NCI-H2171 (cell line): ENCODE measurements around the gene INSM2.

Experiments used
- DNase-seq: peaks from one replicate; lab custom pipeline; 2025; lab: John Stamatoyannopoulos, UW

Gene INSM2

DNA sequence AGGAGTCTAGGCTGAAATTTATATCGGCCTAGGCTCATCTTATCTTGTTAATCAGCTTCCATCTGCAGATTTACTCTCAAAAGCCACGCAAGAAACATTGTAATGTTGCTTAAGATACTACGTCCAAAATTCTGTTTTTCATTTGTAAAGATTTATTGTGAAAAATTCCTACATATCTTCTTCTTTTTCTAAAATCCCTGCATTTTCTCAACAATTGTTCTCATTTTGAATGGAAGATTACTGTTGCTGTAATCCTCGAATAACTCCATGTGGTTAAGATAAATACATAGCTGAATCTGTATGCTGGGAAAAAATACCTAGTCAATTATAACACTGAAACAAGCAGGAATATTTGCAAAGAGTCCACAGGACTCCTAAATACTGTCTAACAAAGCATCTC lies 15.6 kb downstream of the INSM2 start:
- DNase-seq, result no peak

DNA sequence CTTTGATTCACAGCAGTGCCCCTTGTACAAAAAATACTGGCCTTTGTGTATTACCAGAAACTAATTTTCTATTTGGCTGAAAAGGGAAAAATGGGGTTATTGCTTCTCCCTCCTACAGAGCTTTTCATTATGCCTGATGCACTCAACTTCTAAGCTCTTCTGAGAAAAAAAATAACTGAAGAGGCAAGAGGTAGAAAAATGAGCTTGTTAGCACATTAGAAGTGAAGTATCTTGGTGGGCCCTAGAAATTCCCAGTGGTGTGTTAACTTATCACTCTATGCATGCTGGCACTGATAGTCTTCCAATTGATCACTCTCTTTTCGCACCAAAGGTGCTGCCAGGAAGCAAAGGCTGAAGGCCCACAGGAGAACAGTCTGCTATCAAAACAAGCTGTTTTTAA lies 17.1 kb downstream of the INSM2 start:
- no peak for DNase-seq

DNA sequence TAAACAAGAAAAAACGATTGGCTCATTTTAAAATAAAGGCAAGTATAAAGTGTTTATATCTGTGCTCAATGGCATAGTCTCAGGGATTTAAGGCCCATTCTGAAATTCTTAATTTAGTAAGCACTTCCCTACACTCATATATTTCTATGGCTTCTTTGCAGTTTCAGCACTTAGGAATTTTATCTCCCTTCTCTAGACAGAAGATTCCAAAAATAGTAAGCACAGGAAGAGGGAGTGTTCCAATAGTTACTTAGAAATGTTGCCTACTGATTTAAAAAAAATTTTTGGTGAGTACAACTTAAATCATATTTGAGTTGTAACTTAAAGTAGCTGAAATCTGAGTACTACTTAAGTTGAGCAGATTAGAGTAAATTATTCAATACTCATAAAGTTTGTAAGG lies 19.8 kb downstream of the INSM2 start:
- DNase-seq, result no peak

DNA sequence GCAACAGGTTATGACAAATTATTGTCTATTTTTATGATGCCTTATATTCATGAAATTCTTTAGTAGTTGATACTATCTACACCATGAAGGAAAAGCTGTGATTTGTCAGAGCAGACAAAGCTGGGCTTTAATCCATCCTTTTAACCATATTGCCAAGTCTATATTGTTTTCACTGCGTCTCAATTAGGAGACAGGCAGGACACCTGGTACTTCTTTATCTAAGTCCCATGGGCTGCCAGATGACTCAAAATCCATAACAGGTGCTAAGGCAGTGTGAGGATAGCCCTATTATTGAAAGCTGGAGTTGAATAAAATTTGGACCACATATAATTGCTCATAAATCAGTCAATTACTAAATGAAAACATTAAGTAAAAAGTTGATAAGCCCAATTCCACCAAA lies 22.6 kb downstream of the INSM2 start:
- peak; percentile 82 for DNase-seq

DNA sequence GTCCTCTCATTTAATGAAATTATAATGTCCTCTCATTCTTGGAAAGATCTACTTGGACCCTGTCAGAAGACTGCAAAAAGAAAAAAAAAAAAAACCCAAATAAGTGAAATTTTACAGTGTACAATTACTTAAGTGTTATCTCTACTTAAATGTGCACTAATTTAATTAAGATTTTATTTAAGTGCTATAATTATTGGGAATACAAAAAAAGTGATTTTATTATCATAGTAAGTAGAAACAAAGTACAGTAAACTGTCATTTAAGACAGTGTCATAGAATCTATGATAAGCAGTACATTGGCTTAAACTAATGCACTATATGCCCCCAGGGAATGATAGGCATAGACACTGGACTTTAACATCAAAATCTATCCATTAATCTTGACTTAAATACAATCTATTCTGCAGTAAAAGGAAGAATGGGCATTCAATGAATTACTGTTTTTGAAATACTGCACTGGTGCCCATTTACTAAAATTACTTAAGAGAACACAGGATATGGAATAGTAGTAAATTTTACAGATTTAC lies 23.3 kb downstream of the INSM2 start:
- no peak for DNase-seq

DNA sequence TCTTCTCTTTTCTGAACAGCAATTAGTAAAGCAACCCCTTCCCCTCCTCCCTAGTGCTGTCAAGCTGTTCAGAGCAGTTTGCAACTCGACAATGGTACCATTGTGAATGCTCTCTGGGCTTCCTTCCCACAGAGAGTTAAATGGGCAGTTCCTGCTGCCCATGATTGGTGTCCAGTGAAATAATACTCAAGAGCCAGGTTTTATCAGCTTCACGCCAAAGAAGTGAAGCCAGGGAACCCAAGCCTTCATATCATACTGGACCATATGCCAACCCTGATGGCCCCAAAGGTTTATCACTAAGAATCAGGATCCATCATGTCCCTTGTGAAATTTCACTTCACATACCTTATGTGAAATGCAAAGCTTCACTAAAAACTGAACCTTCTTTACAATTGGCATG lies 24.7 kb downstream of the INSM2 start:
- peak; percentile 31 for DNase-seq

DNA sequence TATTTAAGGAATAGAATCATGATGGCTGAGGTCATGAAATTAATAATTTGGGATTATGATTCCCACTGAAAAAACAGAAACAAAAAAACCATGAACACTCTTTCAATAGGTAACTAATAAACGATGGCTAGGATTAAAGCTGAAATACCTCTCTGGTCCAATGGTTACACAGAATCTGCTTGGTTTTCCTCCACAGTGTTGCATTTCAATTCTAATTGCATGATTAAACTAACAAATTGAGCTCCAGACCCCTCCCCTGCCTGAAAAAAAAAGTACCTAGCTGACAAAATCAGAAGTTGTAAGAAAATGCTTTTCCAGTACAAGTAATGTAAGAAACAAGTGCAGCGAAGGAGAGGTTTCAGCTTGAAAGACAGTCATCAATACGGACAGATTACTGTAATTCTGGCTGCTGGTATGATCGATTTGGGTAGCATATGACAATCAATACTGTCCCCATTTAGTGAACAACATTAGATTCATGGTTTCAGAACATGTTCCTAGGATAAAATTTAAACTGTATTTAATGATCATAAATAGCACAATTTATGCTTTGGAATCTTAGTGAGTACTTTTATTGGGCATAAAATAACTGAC lies 32.0 kb downstream of the INSM2 start:
- no peak for DNase-seq

DNA sequence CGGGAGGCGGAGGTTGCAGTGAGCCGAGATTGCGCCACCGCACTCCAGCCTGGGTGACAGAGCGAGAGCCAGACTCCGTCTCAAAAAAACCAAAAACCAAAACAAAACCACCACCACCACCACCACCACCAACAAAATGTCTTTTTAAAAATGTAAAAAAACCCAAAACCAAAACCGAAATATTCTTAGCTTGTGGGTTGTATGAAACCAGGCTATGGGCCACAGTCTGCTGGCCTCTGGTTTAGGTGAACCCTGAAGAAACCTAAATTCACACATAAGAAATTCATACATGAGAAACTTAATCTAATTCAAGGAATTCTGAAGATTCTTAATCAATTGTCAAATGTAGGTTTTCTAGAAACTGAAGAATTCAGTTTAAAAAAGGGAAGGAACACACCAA lies 37.6 kb downstream of the INSM2 start:
- no peak for DNase-seq

DNA sequence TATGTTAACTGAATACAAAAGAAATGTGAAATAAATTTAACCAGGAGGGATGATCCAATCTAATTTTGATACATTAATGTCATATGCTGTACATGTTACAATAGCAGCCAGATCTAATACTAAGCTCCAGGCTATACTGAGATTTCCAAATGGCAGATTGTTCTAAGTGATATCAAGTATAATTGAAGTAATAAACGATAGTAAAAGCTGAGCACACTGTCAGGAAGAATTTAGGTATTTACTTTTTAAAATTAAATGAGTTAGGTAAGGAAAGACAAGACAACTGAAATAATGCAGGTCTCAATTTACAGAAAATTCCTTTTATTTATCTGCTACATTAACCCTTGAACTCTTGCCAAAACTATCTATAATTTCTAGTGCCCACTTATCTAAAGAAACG lies 39.9 kb downstream of the INSM2 start:
- no peak for DNase-seq

DNA sequence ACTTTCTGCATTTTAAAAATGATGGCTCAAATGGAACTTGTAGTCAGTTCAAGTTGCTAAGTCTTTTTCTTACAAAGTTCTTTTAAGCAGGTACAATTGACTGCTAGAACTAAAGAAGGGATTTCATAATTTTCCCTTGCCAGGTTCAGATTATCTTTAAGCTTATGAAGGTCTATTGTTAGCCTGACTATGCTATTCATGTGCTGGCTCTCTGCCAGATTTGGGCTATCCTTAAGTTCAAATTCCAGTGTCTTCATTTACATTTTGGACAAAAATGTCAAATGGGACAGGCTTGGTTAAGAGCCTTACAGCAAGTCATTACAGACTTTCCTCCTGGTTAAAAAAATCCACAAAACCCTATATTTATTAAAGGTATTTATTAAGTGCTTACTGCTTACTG lies 42.3 kb downstream of the INSM2 start:
- no peak for DNase-seq

DNA sequence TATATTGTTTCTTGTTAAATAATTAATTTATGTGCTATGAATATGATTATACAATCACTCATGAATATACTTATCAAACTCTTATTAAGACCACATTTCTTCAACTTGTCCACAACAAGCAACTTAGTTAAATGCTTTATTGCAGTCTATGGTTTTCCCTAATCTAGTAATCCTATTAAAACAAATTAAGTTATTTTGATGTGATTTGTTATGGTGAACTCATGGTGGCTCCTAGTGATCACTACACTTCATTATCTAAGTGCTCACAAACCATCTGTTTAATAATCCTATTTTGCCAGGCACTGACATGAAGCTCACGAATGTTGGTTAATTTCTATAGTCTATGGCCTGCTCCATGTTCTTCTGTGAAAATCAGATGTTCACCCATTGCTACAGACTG lies 42.9 kb downstream of the INSM2 start:
- DNase-seq, result no peak

DNA sequence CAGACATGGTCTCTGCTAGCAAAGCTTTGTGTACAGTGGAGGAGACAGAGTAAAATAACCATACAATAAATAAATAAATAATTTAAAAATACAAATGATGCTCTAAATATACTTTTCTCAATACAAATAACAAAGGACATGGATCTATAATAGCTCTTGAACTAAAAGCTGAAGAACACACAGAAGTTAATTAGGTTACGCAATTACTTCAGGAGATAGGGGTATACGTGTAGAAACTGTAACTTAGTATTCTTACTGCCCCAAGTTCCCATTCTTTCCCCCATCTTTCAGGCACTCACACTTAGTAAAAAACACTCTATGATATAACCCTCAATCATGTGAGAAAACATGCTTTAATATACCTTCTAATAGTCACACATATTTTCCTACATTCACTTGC lies 44.2 kb downstream of the INSM2 start:
- DNase-seq, result no peak

DNA sequence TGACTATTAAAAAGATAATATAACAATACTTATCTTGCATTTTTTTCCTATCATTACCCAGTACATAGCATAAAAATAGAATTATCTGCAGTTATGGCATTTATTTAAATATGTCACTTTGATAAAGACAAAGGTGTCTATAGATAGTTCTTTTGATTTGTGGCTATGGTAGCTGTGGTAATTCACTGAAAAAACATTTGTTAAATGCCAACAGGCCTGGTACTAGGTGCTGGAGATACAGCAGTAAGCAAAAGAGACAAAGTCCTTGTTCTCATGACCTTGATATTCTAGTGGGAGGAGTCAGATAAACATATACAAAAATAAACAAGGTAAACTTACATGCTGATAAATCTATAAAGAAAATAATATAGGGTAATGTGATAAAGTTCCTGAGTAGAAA lies 44.7 kb downstream of the INSM2 start:
- DNase-seq, result no peak
